BLaER1 treated with 17β-estradiol and CSF1 and Interleukin-3, amounts not matched to agents 10 nM and 100 nM (cell line): ENCODE data around the gene B4GALT6.

Experiments used
- H3K27ac ChIP-seq, 11 experiments: shearing (Covaris generic); formaldehyde crosslinking; 2 replicates each; pipeline ENCODE4 v1.8.1; 2022
- H3K27me3 ChIP-seq, 11 experiments: shearing (Covaris generic); formaldehyde crosslinking; 2 replicates each; pipeline ENCODE4 v1.8.1; 2022
- H3K36me3 ChIP-seq, 11 experiments: shearing (Covaris generic); formaldehyde crosslinking; 2 replicates each; pipeline ENCODE4 v1.8.1; 2022
- H3K4me1 ChIP-seq, 10 experiments: shearing (Covaris generic); formaldehyde crosslinking; 2 replicates each; pipeline ENCODE4 v1.8.1; 2022
- H3K4me2 ChIP-seq, 11 experiments: shearing (Covaris generic); formaldehyde crosslinking; 2 replicates each; pipeline ENCODE4 v1.8.1; 2022
- H3K4me3 ChIP-seq, 10 experiments: shearing (Covaris generic); formaldehyde crosslinking; 2 replicates each; pipeline ENCODE4 v1.8.1; 2022
- H3K9ac ChIP-seq, 11 experiments: shearing (Covaris generic); formaldehyde crosslinking; 2 replicates each; pipeline ENCODE4 v1.8.1; 2022
- H3K9me3 ChIP-seq, 11 experiments: shearing (Covaris generic); formaldehyde crosslinking; replicated peaks in 1 of 11; 2 replicates each; pipeline ENCODE4 v1.8.1; 2022
- H4K20me1 ChIP-seq, 11 experiments: shearing (Covaris generic); formaldehyde crosslinking; 2 replicates each; pipeline ENCODE4 v1.8.1; 2022
- Cebpa-rat ChIP-seq, 11 experiments: shearing (Covaris generic); IDR thresholded peaks; 2 replicates each; pipeline ENCODE4 v1.8.1; 2022

Gene B4GALT6

GRCh38 chr18:31607384-31607783, 77.0 kb downstream of the B4GALT6 start:
- Histone ChIP-seq H3K4me1 (peaks cover 0 to 16% (median 7%) of the 10 kb centered on the region in 10 experiments; a peak in 8 of 20 replicates), H3K36me3 (no peaks in the 10 kb centered on the region), H3K27ac (no peak overlapping the region), H3K4me2 (no peak overlapping the region), H3K9me3 (no peaks in the 10 kb centered on the region), H3K27me3 (no peaks in the 10 kb centered on the region), H3K9ac (no peak overlapping the region), H3K4me3 (no peak overlapping the region), H4K20me1 (no peaks in the 10 kb centered on the region)
- no peak for TF ChIP-seq Cebpa-rat (IDR thresholded peaks at IDR 0.05)

GRCh38 chr18:31606265-31606664, 78.1 kb downstream of the B4GALT6 start:
- Histone ChIP-seq H3K4me3 (no peak overlapping the region), H3K9me3 (no peaks in the 10 kb centered on the region), H3K36me3 (no peaks in the 10 kb centered on the region), H3K4me1 (peaks cover 0 to 13% (median 7%) of the 10 kb centered on the region in 10 experiments; a peak in 8 of 20 replicates), H3K9ac (no peak overlapping the region), H3K4me2 (no peak overlapping the region), H3K27ac (no peak overlapping the region), H4K20me1 (no peaks in the 10 kb centered on the region), H3K27me3 (no peaks in the 10 kb centered on the region)
- TF ChIP-seq Cebpa-rat (IDR thresholded peaks at IDR 0.05): no peak

GRCh38 chr18:31603315-31603714, 81.1 kb downstream of the B4GALT6 start:
- H3K4me2 ChIP-seq: no peak overlapping the region
- no peaks in the 10 kb centered on the region for H4K20me1 ChIP-seq
- no peaks in the 10 kb centered on the region for H3K36me3 ChIP-seq
- no peaks in the 10 kb centered on the region for H3K9me3 ChIP-seq
- no peaks in the 10 kb centered on the region for H3K27me3 ChIP-seq
- no peak overlapping the region for H3K9ac ChIP-seq
- no peaks in the 10 kb centered on the region for H3K4me1 ChIP-seq
- no peak for TF ChIP-seq Cebpa-rat (IDR thresholded peaks at IDR 0.05)
- H3K4me3 ChIP-seq: no peak overlapping the region
- H3K27ac ChIP-seq: no peak overlapping the region

GRCh38 chr18:31598021-31598805, 86.2 kb downstream of the B4GALT6 start:
- Histone ChIP-seq H3K4me2 (no peak overlapping the region), H4K20me1 (no peaks in the 10 kb centered on the region), H3K9ac (no peak overlapping the region), H3K27ac (no peak overlapping the region), H3K4me3 (no peak overlapping the region), H3K36me3 (no peaks in the 10 kb centered on the region), H3K27me3 (no peaks in the 10 kb centered on the region), H3K9me3 (no peaks in the 10 kb centered on the region), H3K4me1 (no peaks in the 10 kb centered on the region)
- TF ChIP-seq Cebpa-rat (IDR thresholded peaks at IDR 0.05): no peak

GRCh38 chr18:31596081-31596872, 88.1 kb downstream of the B4GALT6 start:
- Histone ChIP-seq H3K27ac (no peak overlapping the region), H3K27me3 (no peaks in the 10 kb centered on the region), H3K9me3 (no peaks in the 10 kb centered on the region), H3K9ac (no peak overlapping the region), H3K36me3 (no peaks in the 10 kb centered on the region), H3K4me3 (no peak overlapping the region), H3K4me2 (no peak overlapping the region), H4K20me1 (no peaks in the 10 kb centered on the region), H3K4me1 (no peaks in the 10 kb centered on the region)
- TF ChIP-seq Cebpa-rat (IDR thresholded peaks at IDR 0.05): no peak

GRCh38 chr18:31595121-31595771, 89.1 kb downstream of the B4GALT6 start:
- no peak for TF ChIP-seq Cebpa-rat (IDR thresholded peaks at IDR 0.05)
- no peaks in the 10 kb centered on the region for H3K9me3 ChIP-seq
- H3K27ac ChIP-seq: no peak overlapping the region
- H3K4me3 ChIP-seq: no peak overlapping the region
- no peak overlapping the region for H3K9ac ChIP-seq
- no peaks in the 10 kb centered on the region for H3K27me3 ChIP-seq
- no peak overlapping the region for H3K4me2 ChIP-seq
- no peaks in the 10 kb centered on the region for H3K4me1 ChIP-seq
- H4K20me1 ChIP-seq: no peaks in the 10 kb centered on the region
- no peaks in the 10 kb centered on the region for H3K36me3 ChIP-seq

- no peak for TF ChIP-seq Cebpa-rat (IDR thresholded peaks at IDR 0.05)
- no peaks in the 10 kb centered on the region for H3K4me1 ChIP-seq
- no peak overlapping the region for H3K4me2 ChIP-seq
- no peak overlapping the region for H3K9ac ChIP-seq
- H3K36me3 ChIP-seq: no peaks in the 10 kb centered on the region
- no peaks in the 10 kb centered on the region for H3K27me3 ChIP-seq
- no peak overlapping the region for H3K27ac ChIP-seq
- H3K9me3 ChIP-seq: no peaks in the 10 kb centered on the region
- H4K20me1 ChIP-seq: no peaks in the 10 kb centered on the region
- no peak overlapping the region for H3K4me3 ChIP-seq
These were observed 91.7 kb downstream of the B4GALT6 start for GRCh38 chr18:31592506-31593157.

- H3K36me3 ChIP-seq: no peaks in the 10 kb centered on the region
- no peak for TF ChIP-seq Cebpa-rat (IDR thresholded peaks at IDR 0.05)
- no peaks in the 10 kb centered on the region for H4K20me1 ChIP-seq
- H3K4me1 ChIP-seq: no peaks in the 10 kb centered on the region
- H3K27ac ChIP-seq: no peak within 1 kb of the TSS
- no peaks in the 10 kb centered on the region for H3K27me3 ChIP-seq
- H3K9ac ChIP-seq: no peak within 1 kb of the TSS
- H3K4me2 ChIP-seq: no peak within 1 kb of the TSS
- H3K4me3 ChIP-seq: no peak within 1 kb of the TSS
- H3K9me3 ChIP-seq: no peaks in the 10 kb centered on the region
These were observed 92.8 kb downstream of the B4GALT6 start, which contains the start of gene TTR for GRCh38 chr18:31591628-31592027. TTR (plus strand) TSS chr18:31591877; CDS start chr18:31591903, 26 bp downstream.

- Histone ChIP-seq H3K36me3 (no peaks in the 10 kb centered on the region), H3K4me1 (no peaks in the 10 kb centered on the region), H4K20me1 (no peaks in the 10 kb centered on the region), H3K27ac (no peak overlapping the region), H3K4me2 (no peak overlapping the region), H3K9me3 (no peaks in the 10 kb centered on the region), H3K27me3 (no peaks in the 10 kb centered on the region), H3K4me3 (no peak overlapping the region), H3K9ac (no peak overlapping the region)
- no peak for TF ChIP-seq Cebpa-rat (IDR thresholded peaks at IDR 0.05)
These were observed 93.3 kb downstream of the B4GALT6 start for GRCh38 chr18:31591113-31591512.
